T-helper 1 cell treated with Interleukin-12 subunit alpha and Interleukin-12 subunit beta and Interleukin-4 antibody, amounts not matched to agents 30 μg/mL and 1 μg/mL, for 36 hours (primary cell): Measurements from ENCODE around the gene PICK1.

Experiments
- H3K27ac Mint-ChIP-seq: one replicate; pipeline ENCODE4 v1.8.0; 2021; ENCODE audit warnings: mild to moderate bottlenecking, mixed read lengths
- H3K27me3 Mint-ChIP-seq: one replicate; pipeline ENCODE4 v1.8.0; 2021; ENCODE audit warnings: low read depth, mixed read lengths
- H3K36me3 Mint-ChIP-seq: one replicate; pipeline ENCODE4 v1.8.0; 2021; ENCODE audit warnings: low read depth, mixed read lengths
- H3K4me1 Mint-ChIP-seq: one replicate; pipeline ENCODE4 v1.8.0; 2021; ENCODE audit warnings: low read depth, mixed read lengths
- H3K4me3 Mint-ChIP-seq: one replicate; pipeline ENCODE4 v1.8.0; 2021; ENCODE audit warnings: mild to moderate bottlenecking, moderate library complexity, mixed read lengths
- H3K9me3 Mint-ChIP-seq: one replicate; pipeline ENCODE4 v1.8.0; 2021; ENCODE audit warnings: mixed read lengths

PICK1 gene

GRCh38 chr22:38051900-38052862 lies 5.0 kb upstream of the PICK1 start:
- Mint-ChIP-seq H3K27me3 (peaks cover 4% of the 10 kb centered on the region), H3K9me3 (no peaks in the 10 kb centered on the region), H3K4me1 (peaks cover 6% of the 10 kb centered on the region), H3K4me3 (no peak overlapping the region), H3K36me3 (peaks cover 1% of the 10 kb centered on the region), H3K27ac (no peak overlapping the region)

DNA sequence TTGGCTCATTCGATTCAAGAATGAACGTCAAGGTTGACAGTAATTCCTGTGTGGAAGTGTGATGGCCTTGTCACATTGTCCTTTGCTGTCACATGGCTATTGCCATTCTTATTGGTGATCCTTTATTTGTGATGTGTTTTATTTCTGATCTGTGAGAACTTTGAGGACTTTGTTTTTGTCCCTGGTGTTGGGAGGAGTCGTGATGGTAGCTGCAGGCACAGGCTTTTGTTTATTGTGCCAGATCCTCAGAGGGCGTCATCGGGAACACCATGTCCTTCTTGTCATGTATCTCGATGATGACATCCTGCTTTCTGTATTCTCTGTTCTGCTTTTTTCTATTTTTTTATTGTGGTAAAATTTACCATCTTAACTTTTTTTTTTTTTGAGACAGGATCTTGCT lies 5.6 kb downstream of the PICK1 start:
- Mint-ChIP-seq H3K9me3 (no peaks in the 10 kb centered on the region), H3K27ac (no peak overlapping the region), H3K36me3 (peaks cover 5% of the 10 kb centered on the region), H3K4me3 (no peak overlapping the region), H3K27me3 (no peaks in the 10 kb centered on the region), H3K4me1 (peaks cover 6% of the 10 kb centered on the region)

- no peaks in the 10 kb centered on the region for H3K4me1 Mint-ChIP-seq
- H3K4me3 Mint-ChIP-seq = no peak overlapping the region
- no peak overlapping the region for H3K27ac Mint-ChIP-seq
- H3K36me3 Mint-ChIP-seq = peaks cover 4% of the 10 kb centered on the region
- no peaks in the 10 kb centered on the region for H3K27me3 Mint-ChIP-seq
- H3K9me3 Mint-ChIP-seq = no peaks in the 10 kb centered on the region
Observed at GRCh38 chr22:38065539-38065938, 8.3 kb downstream of the PICK1 start.

GRCh38 chr22:38066381-38067027 lies 9.3 kb downstream of the PICK1 start:
- no peak overlapping the region for H3K4me3 Mint-ChIP-seq
- H3K9me3 Mint-ChIP-seq = no peaks in the 10 kb centered on the region
- peaks cover 4% of the 10 kb centered on the region for H3K36me3 Mint-ChIP-seq
- no peaks in the 10 kb centered on the region for H3K27me3 Mint-ChIP-seq
- no peak overlapping the region for H3K27ac Mint-ChIP-seq
- H3K4me1 Mint-ChIP-seq = no peaks in the 10 kb centered on the region

DNA sequence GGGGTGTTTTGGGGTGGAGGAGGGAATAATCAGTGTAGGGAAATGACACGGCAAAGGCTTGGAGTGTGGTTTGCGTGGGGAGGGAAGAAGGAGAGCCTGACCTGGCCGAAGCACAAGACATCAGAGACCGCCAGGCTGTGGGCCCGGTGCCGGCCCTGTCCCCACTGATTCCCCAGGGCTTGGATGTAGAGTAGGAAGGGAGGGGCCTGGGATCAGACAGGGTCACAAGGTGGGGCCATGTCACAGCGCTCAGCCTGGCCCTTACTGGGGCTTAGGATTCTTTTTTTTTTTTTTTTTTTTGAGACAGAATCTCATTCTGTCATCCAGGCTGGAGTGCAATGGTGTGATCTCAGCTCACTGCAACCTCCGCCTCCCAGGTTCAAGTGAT lies 9.8 kb downstream of the PICK1 start:
- Mint-ChIP-seq H3K9me3 (no peaks in the 10 kb centered on the region), H3K36me3 (peaks cover 2% of the 10 kb centered on the region), H3K4me1 (no peaks in the 10 kb centered on the region), H3K27ac (no peak overlapping the region), H3K27me3 (no peaks in the 10 kb centered on the region), H3K4me3 (no peak overlapping the region)

DNA sequence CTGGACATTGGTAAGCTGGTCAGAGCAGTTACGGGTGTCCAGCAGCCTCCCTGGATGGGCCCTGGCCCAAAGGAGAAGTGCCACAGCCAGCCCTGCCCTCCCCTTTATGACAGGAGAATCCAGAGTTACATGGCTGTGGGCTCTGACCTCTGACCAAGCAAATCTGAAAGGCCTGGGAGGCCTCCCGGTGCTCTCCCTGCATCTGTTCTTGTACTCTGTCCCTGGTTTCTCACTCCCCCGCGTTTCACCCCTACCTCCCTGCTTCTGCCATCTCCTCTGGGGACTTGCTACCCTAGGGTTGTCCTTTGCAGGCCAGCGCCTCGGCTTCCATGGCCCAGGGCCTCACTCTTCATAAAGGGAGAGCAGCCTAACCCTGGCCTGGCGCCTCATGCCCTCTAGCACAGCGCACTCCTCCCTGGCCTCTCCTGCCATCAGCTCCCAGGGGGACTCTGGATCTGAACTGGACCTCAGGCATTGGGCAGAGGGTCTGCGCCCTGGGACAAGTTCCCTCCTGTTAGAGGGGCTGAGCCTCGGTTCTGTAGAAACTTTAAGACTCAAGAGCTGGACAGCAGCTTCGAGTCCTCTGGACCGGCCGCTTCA lies 10.7 kb downstream of the PICK1 start:
- Mint-ChIP-seq H3K9me3 (no peaks in the 10 kb centered on the region), H3K27ac (no peak overlapping the region), H3K4me3 (no peak overlapping the region), H3K4me1 (no peaks in the 10 kb centered on the region), H3K27me3 (no peaks in the 10 kb centered on the region), H3K36me3 (no peaks in the 10 kb centered on the region)

GRCh38 chr22:38068641-38069371 lies 11.6 kb downstream of the PICK1 start:
- H3K27me3 Mint-ChIP-seq = no peaks in the 10 kb centered on the region
- H3K4me3 Mint-ChIP-seq = no peak overlapping the region
- H3K36me3 Mint-ChIP-seq = no peaks in the 10 kb centered on the region
- no peaks in the 10 kb centered on the region for H3K9me3 Mint-ChIP-seq
- H3K4me1 Mint-ChIP-seq = no peaks in the 10 kb centered on the region
- H3K27ac Mint-ChIP-seq = no peak overlapping the region

DNA sequence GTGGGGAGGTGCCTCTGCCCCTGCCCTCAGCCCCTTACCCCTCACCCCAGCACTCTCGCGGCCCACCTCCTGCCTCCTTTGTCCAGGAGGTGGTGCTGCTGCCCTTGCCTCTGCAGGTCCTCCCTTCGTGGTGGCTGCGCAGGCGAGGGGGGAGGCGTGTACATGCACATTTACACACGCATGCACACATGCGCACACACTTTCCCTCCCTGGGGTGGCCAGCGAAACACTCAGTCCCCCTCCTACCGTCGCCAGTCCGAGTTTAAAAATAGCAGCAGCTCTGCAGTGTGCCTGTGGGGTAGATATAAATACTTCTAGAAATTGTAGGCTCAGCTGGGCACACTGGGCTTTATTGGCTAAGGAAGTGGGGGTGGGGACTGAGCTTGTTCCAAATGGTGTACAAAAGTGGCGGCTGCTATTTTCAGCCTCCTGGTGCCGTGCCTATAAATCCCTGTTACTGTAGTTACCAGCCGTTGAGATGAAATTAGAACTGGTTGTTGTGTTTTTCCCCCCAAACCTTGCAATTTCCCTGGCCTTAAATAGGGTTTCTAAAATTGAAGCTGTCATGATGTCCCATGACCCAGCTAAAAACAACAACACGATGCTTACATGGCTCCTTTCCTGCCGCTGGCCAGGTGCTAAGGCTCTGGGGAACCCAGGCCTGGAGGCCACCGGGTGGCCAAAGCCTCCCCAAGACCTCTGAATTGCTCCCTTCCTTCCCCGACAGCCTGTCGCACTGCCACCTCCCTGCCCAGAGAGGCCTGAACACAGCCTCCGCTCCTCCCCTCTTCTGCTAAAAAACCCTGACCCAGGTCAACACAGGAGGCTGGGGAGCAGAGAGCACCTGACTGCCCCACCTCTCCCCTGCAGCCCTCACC lies 12.4 kb downstream of the PICK1 start:
- no peaks in the 10 kb centered on the region for H3K9me3 Mint-ChIP-seq
- no peaks in the 10 kb centered on the region for H3K27me3 Mint-ChIP-seq
- H3K4me3 Mint-ChIP-seq = no peak overlapping the region
- H3K4me1 Mint-ChIP-seq = no peaks in the 10 kb centered on the region
- H3K27ac Mint-ChIP-seq = no peak overlapping the region
- no peaks in the 10 kb centered on the region for H3K36me3 Mint-ChIP-seq

GRCh38 chr22:38070250-38070921 lies 13.2 kb downstream of the PICK1 start:
- Mint-ChIP-seq H3K27me3 (no peaks in the 10 kb centered on the region), H3K4me3 (no peak overlapping the region), H3K27ac (no peak overlapping the region), H3K4me1 (no peaks in the 10 kb centered on the region), H3K36me3 (no peaks in the 10 kb centered on the region), H3K9me3 (no peaks in the 10 kb centered on the region)

GRCh38 chr22:38071421-38072321 lies 14.5 kb downstream of the PICK1 start:
- Mint-ChIP-seq H3K36me3 (no peaks in the 10 kb centered on the region), H3K4me3 (no peak overlapping the region), H3K4me1 (no peaks in the 10 kb centered on the region), H3K27ac (no peak overlapping the region), H3K9me3 (no peaks in the 10 kb centered on the region), H3K27me3 (no peaks in the 10 kb centered on the region)

GRCh38 chr22:38072322-38073149 lies 15.3 kb downstream of the PICK1 start:
- Mint-ChIP-seq H3K27ac (no peak overlapping the region), H3K36me3 (no peaks in the 10 kb centered on the region), H3K4me3 (no peak overlapping the region), H3K27me3 (no peaks in the 10 kb centered on the region), H3K9me3 (no peaks in the 10 kb centered on the region), H3K4me1 (no peaks in the 10 kb centered on the region)
